HG03558 (cell line): ENCODE results near the gene CXCL16.
"Not testable (repeated sequence)": the region's sequence is repeated elsewhere in the genome, so short reads cannot be mapped to it uniquely, and the experiment has no call there.

Experiments
- ATAC-seq: cut with Tn5 transposase; IDR thresholded peaks from one replicate; pipeline ENCODE4 v1.9.1; 2021; ENCODE audit warnings: moderate number of reproducible peaks; ENCODE audit not compliant: unreplicated experiment; ENCODE audit errors: extremely low read depth

The CXCL16 gene

DNA sequence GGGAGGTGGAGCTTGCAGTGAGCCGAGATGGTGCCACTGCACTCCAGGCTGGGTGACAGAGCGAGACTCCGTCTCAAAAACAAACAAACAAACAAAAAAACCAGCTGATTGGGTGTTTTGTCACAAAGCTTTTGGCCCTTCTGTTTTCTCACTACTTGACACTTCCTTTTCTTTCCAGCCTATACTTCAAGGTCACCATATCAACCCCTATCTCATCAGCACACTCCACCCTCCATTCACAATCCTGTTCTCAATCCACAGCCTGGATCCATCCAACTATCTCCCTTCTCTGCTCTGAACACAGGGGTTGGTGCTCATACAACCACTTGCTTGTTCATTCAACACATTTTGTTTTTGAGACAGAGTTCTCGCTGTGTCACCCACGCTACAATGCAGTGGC, 15.1 kb downstream of the CXCL16 start:
- ATAC-seq: no peak

DNA sequence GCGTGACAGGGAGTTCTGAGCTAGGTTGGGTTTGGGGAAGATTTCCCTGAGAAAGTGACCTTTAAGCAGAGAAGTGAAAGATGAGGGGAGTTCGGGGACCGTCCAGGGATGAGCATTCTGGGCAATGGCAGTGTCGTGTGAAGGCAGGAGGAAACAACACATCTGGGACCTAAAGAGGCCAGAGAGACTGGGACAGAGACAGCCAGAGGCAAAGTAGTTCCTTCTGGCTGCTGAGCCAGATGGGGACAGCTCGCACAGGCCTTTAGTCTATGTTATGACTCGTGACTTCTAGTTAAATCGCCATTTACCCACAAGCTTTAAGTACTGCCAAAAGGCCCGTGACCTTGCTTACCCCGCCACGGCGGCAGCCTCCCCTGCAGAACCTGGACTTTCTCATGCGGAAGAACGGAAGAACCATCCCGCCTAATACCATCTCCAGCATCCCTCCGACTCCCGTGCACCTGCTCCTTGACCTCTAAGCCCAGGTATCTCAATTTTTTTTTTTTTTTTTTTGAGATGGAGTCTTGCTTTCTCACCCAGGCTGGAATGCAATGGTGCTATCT, 17.0 kb downstream of the CXCL16 start:
- ATAC-seq: no peak

DNA sequence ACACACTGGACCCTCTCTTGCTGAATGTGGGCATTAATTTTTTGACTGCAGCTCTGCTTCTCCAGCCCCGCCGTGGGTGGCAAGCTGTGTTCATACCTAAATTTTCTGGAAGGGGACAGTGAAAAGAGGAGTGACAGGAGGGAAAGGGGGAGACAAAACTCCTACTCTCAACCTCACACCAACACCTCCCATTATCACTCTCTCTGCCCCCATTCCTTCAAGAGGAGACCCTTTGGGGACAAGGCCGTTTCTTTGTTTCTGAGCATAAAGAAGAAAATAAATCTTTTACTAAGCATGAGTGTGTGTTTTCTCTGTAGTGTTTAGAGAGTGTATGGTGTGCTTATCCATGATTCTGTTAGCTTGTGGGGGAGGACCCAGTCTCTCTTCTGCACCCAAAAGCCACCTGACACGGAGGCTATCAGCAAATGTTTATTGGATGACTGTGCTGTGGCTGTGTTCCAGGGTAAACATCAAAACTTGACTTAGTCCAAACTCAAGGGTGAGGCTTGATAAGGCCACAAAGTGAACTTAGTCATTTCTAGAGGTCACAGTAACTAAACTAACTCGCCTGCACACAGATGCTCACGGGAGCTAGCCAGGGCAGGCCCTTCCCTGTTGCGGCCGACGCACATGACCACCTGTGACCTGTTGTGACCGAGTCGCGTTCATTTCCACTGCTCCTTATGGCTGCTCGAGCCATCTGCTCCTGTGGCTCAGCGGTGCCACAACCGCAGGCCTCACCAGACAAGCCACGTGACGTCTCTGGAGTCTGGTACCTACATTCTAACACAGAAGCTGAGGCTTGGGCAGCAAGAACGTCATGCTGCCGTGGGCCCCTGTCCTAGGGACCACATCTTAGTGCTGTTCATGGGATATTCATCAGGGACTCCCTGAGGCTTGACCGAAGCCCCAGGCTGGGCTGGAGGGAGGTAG, 18.3 kb downstream of the CXCL16 start:
- no peak for ATAC-seq

DNA sequence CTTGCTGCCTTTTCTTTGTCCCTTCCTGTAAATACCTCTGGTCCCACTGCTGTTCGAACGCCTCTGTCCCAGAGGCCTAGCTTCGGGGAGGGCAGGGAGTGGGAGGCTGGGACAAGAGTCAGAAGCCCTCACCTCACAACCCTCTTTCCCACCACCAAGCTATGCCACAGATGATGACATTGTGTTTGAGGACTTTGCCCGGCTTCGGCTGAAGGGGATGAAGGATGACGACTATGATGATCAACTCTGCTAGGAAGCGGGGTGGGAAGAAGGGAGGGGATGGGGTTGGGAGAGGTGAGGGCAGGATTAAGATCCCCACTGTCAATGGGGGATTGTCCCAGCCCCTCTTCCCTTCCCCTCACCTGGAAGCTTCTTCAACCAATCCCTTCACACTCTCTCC, 18.9 kb downstream of the CXCL16 start:
- no peak for ATAC-seq

DNA sequence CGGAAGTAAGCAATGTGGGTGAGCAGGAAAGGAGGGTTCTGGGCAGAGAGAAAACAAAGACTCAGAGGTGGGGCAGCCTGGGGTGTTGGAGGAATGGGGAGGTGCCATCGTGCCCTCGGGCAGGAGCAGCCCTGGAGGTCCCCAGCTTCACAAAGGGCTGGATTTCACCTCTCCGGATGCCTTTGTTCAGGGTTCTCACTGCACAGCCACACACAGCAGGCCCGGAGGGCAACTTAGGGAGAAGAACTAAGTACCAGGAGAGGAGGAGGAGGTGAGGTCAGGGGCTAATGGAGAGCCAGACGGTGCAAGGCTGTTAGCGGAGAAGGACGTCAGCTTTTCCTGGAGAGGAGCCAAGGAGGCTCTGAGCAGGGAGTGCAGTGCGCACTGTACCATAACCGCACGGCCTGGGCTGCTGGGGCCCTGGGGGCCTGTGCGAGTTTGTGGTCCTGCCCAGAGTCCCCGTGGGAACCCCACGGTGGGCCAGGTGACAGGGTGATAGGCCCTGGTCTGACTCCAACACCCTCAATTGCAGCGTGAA, 20.0 kb downstream of the CXCL16 start:
- ATAC-seq: no peak

GRCh38 chr17:4719146-4719545, 20.6 kb downstream of the CXCL16 start:
- no peak for ATAC-seq

GRCh38 chr17:4718276-4718675, 21.5 kb downstream of the CXCL16 start:
- ATAC-seq: no peak

DNA sequence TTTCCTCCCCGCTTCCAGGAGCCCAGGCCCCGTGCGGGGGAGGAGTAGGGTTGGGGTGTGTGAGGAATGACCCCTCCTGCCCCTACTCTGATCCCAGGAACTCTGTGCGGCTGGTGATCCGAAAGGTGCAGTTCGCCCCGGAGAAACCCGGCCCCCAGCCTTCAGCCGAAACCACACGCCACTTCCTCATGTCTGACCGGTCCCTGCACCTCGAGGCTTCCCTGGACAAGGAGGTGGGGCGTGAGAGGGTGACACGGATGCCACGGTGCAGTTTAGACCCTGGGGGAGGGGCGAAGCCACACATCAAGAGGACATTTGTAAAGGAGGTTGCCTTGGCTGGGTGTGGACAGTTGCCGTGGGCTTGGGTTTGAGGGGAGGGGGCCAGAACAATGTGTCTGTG, 21.9 kb downstream of the CXCL16 start:
- ATAC-seq: no peak

- no peak for ATAC-seq
Measured at GRCh38 chr17:4716081-4716480, 23.6 kb downstream of the CXCL16 start.

GRCh38 chr17:4715063-4715744, 24.5 kb downstream of the CXCL16 start:
- no peak for ATAC-seq

- not testable (repeated sequence) for ATAC-seq
Measured at GRCh38 chr17:4714340-4715062, 25.2 kb downstream of the CXCL16 start.

GRCh38 chr17:4712526-4712925, 27.2 kb downstream of the CXCL16 start:
- ATAC-seq: no peak

DNA sequence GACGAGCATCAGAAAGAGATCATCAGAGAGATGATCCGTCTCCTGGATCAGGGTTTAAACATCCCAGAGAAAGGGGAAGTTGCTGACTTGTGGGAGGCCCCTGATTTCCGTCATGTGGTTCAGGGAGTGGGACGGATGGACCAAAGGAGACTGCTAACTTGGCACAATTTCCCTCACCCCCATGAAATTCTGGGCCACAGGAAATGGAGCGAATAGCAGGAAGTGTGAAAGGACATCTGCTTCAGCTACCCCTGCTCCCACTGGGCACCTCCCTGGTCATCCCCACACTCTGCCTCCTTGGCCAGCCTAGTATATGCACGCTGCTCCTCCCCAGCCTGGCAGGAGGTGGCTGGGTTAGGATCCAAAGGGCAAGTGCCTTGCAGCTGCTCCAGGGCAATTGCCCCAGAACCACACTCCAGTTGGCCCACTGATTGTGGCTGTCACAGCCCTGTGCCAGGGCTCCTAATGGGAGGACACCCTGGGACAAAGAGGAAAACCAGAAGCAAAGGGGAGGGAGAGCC, 28.0 kb downstream of the CXCL16 start:
- ATAC-seq: no peak

- ATAC-seq: no peak
Measured at GRCh38 chr17:4710693-4711634, 28.8 kb downstream of the CXCL16 start.

- peak; percentile 72 for ATAC-seq
Measured at GRCh38 chr17:4709794-4710692, 29.7 kb downstream of the CXCL16 start, which contains the start of gene ARRB2. ARRB2 (plus strand) TSS chr17:4710632; CDS start chr17:4710722, 90 bp downstream.

DNA sequence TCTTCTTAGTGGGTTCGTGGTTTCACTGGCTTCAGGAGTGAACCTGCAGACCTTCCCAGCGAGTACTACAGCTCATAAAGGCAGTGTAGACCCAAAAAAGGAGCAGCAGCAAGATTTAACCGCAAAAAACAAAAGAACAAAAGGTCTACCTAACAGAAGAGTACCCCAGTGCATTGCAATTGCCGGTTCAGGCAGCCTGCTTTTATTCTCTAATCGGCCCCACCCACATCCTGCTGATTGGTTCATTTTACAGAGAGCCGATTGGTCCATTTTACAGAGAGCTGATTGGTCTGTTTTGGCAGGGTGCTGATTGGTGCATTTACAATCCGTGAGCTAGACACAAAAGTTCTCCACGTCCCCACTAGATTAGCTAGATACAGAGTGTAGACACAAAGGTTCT, 31.3 kb downstream of the CXCL16 start:
- ATAC-seq: no peak

DNA sequence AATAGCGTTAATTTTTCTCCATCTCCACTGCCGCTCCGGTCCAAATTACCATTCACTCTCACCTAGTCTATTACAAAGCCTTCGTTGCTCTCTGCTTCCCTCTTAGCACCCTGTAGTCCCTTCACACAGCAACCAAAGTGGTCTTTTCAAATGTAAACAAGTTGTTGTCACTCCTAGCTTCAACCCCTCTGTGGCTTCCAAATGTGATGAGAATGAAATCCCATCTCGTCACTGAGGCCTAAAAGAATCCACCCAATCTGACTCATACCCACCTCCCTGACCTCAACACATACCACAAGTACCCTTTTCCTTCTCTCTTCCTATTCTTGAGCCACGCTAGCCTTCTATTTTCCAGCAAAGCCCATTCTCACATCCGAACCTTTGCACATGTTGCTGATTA, 33.6 kb downstream of the CXCL16 start:
- no peak for ATAC-seq

- ATAC-seq: no peak
Measured at GRCh38 chr17:4704991-4705390, 34.7 kb downstream of the CXCL16 start.
